ENCODE data around the gene PIBF1.

DNA sequence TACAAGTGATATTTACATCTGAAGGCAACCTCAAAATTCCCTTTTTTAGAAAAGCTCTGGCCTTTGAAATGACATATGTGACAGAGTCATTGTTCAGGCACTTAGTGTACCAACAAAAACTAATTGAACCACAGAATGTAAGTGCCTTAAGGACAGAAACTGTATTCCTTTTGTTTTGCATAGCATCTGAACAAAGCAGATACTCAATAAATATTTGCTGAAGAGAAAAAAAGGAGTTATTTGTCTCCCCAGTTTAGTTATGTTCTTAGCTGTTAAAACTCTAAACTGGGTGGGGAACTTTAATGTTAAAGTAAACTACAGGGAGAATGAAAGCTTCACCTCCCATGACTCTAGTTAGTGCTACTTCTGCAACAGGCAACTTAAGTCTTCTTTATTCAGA lies 220.0 kb downstream of the PIBF1 start:
- TF ChIP-seq ZNF274 (IDR thresholded peaks at IDR 0.05; ENCODE audit: low read depth, low read length), result no peak
- TF ChIP-seq SUZ12 (IDR thresholded peaks at IDR 0.05; ENCODE audit: extremely low read depth, insufficient read depth, insufficient read length), result no peak
- no peak for TF ChIP-seq YY1 (IDR thresholded peaks at IDR 0.05; ENCODE audit: insufficient read depth, insufficient read length)
